Upper lobe of left lung (tissue), 6 donors: ENCODE results near the gene P4HA3. TPM values are rescaled to one million over a fixed set of nuclear protein-coding genes. Genes with fewer than 3 reads are reported as not detected.

Experiments used
- ATAC-seq, 2 donors: fragments of 200-7000 bp; cut with Tn5 transposase; one replicate each; pipeline ENCODE4 v1.9.1; 2022; ENCODE audit warnings: mild to moderate bottlenecking in 2 of 2, moderate library complexity in 2 of 2; ENCODE audit not compliant: low FRiP score in 2 of 2
- DNase-seq, 2 donors: peaks; one replicate each; pipeline ENCODE4 v3.0.0-alpha.2; 2019 to 2020
- H3K27ac ChIP-seq, 4 donors: fragments of 200-600 bp; sonication (generic); one replicate each; pipeline ENCODE4 v1.5.1; 2016 to 2019
- H3K27me3 ChIP-seq, 4 donors: fragments of 200-600 bp; sonication (generic); one replicate each; pipeline ENCODE4 v1.5.1; 2017 to 2019
- H3K36me3 ChIP-seq, 4 donors: fragments of 200-600 bp; sonication (generic); one replicate each; pipeline ENCODE4 v1.5.1; 2016 to 2019
- H3K4me1 ChIP-seq, 4 donors: fragments of 200-600 bp; sonication (generic); one replicate each; pipeline ENCODE4 v1.5.1; 2018 to 2019
- H3K4me3 ChIP-seq, 4 donors: fragments of 200-600 bp; sonication (generic); one replicate each; pipeline ENCODE4 v1.5.1; 2017 to 2019; ENCODE audit warnings: mild to moderate bottlenecking in 2 of 4, moderate library complexity in 1 of 4
- H3K9me3 ChIP-seq, 4 donors: fragments of 200-600 bp; sonication (generic); one replicate each; pipeline ENCODE4 v1.5.1; 2018 to 2019
- EP300 ChIP-seq, 4 donors: sonication (generic); formaldehyde crosslinking; IDR thresholded peaks; one replicate each; pipeline ENCODE4 v1.5.1; 2017; ENCODE audit warnings: antibody characterized with exemption in 4 of 4, control low read depth in 2 of 4
- POLR2A ChIP-seq, 4 donors: fragments of 450-650 bp; IDR thresholded peaks; one replicate each; pipeline ENCODE4 v1.5.1; 2016 to 2017; ENCODE audit warnings: antibody characterized with exemption in 4 of 4, mild to moderate bottlenecking in 2 of 4
- POLR2AphosphoS5 ChIP-seq, 2 donors: sonication (generic); formaldehyde crosslinking; IDR thresholded peaks; one replicate each; pipeline ENCODE4 v1.5.1; 2017; ENCODE audit warnings: antibody characterized with exemption in 2 of 2
- WGBS, 2 donors: methylation state at CpG; one replicate each; pipeline ENCODE4 v1.1.5; 2017 to 2018; 5-methylcytosine and 5-hydroxymethylcytosine counted together
- total RNA-seq, 6 donors: library from RNA; depleted of rRNA in 4 of 6; stranded (reverse); fragments of >200 nt in 4 of 6; gene quantifications; one replicate each; pipeline versions ENCODE4 v1.1.0 to v1.2.1, GENCODE V29; 2016 to 2021
- TF ChIP-seq, protein P1 (sequence below), 6 experiments: fragments of 450-650 bp in 4 of 6; fragments of 200-600 bp in 2 of 6; sonication (generic) in 2 of 6; IDR thresholded peaks; one replicate each; pipeline ENCODE4 v1.5.1; 2016 to 2019; ENCODE audit warnings: antibody characterized with exemption in 6 of 6
- donor health status: DM: no; HTN: no; CAD: no; lungs with moderate emphysema.
- donor health status: DM: no; HTN: yes; CAD: no; lungs with severe emphysema.

P4HA3 gene
- total RNA-seq, result 1 to 10 TPM in 1 of 6 donors, under 1 TPM in 3, not detected in 2; 0.22 to 1.6 (median 0.64) TPM

DNA sequence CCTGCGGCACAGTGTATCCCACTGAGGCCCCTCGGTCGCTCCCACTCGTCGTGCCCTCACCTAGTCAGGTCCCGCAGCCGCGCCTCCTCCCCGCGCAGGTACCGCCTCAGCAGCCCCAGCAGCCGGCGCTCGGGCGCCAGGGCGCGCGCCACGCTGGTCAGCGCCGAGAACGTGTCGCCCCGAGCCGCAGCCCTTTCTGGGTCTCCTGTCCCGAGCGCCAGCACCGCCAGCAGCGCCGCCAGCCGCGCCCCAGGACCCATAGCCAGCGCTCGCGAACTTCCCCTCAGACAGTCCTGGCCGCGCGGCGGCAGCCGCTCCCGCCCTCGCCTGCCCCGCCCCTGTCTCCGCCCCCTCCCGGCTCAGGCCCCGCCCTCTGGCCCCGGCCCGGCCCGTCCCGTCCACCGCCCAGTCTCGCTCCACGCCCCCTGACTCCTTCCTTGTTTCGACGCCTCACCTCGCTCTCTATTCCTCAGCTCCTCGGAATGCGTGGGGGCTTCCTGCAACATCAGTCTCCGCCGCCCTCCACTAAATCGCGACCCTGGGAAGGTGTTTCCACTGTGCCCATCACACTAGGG is at the start of gene P4HA3:
TSS of gene P4HA3 (minus strand) at position 289 of the 575 bp plus-strand sequence. CDS start at position 260, 29 bp downstream.
- DNase-seq (peak; percentile 69 to 95), ATAC-seq (peak; percentile 85 to 97)
- 12 to 19% methylated on average over 16 to 49 of the region's 62 CpGs for WGBS, 2 donors
- peaks cover 0 to 6% (median 2%) of the 10 kb centered on the region in 4 donors for H3K9me3 ChIP-seq
- peak within 1 kb of the TSS; percentile 22 to 55 (median 47) for H3K4me3 ChIP-seq
- TF ChIP-seq POLR2AphosphoS5 (IDR thresholded peaks at IDR 0.05) (no peak), POLR2A (IDR thresholded peaks at IDR 0.05) (no peak), EP300 (IDR thresholded peaks at IDR 0.05) (no peak)
- TF ChIP-seq, protein P1, sequence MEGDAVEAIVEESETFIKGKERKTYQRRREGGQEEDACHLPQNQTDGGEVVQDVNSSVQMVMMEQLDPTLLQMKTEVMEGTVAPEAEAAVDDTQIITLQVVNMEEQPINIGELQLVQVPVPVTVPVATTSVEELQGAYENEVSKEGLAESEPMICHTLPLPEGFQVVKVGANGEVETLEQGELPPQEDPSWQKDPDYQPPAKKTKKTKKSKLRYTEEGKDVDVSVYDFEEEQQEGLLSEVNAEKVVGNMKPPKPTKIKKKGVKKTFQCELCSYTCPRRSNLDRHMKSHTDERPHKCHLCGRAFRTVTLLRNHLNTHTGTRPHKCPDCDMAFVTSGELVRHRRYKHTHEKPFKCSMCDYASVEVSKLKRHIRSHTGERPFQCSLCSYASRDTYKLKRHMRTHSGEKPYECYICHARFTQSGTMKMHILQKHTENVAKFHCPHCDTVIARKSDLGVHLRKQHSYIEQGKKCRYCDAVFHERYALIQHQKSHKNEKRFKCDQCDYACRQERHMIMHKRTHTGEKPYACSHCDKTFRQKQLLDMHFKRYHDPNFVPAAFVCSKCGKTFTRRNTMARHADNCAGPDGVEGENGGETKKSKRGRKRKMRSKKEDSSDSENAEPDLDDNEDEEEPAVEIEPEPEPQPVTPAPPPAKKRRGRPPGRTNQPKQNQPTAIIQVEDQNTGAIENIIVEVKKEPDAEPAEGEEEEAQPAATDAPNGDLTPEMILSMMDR (IDR thresholded peaks at IDR 0.05), result peak in 1 of 6 experiments; percentile 5
- peaks cover 0 to 13% (median 0%) of the 10 kb centered on the region in 4 donors for H3K27me3 ChIP-seq
- no peaks in the 10 kb centered on the region for H3K36me3 ChIP-seq
- no peak within 1 kb of the TSS for H3K27ac ChIP-seq
- peaks cover 8 to 13% (median 11%) of the 10 kb centered on the region in 4 donors for H3K4me1 ChIP-seq

DNA sequence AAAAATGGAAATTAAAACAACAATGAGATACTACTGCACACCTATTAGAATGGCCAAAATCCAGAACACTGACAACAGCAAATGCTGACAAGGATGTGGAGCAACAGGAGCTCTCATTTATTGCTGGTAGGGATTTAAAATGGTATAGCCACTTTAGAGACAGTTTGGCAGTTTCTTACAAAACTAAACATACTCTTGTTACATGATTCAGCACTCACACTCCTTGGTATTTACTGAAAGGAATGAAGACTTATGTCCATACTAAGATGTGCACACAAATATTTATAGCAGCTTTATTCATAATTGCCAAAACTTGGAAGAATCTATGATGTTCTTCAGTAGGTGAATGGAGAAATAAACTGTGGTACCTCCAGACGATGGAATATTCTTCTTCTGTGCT is 46.0 kb upstream of the P4HA3 start:
- 78 to 90% methylated on average over 1 of the region's 1 CpG for WGBS, 2 donors
- DNase-seq, result no peak
- H3K27me3 ChIP-seq, result no peaks in the 10 kb centered on the region
- H3K36me3 ChIP-seq, result peaks cover 0 to 28% (median 7%) of the 10 kb centered on the region in 4 donors
- no peaks in the 10 kb centered on the region for H3K9me3 ChIP-seq
- H3K4me1 ChIP-seq, result no peaks in the 10 kb centered on the region
- no peak overlapping the region for H3K4me3 ChIP-seq
- no peak for ATAC-seq
- no peak for TF ChIP-seq POLR2A (IDR thresholded peaks at IDR 0.05)
- TF ChIP-seq, protein P1 (IDR thresholded peaks at IDR 0.05), result no peak
- no peak for TF ChIP-seq EP300 (IDR thresholded peaks at IDR 0.05)
- H3K27ac ChIP-seq, result no peak overlapping the region

DNA sequence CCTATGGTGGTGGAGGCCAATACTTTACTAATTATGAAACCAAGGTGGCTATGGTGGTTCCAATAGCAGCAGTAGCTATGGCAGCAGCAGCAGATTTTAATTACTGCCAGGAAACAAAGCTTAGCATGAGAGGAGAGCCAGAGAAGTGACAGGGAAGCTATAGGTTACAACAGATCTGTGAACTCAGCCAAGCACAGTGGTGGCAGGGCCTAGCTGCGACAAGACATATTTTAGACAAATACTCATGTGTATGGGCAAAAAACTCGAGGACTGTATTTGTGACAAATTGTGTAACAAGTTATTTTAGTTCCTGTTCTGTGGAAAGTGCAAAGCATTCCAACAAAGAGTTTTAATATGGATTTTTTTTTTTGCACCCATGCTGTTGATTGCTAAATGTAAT is 44.2 kb upstream of the P4HA3 start:
- no peaks in the 10 kb centered on the region for H3K27me3 ChIP-seq
- H3K36me3 ChIP-seq, result peaks cover 0 to 26% (median 3%) of the 10 kb centered on the region in 4 donors
- DNase-seq (no peak), ATAC-seq (no peak)
- H3K4me3 ChIP-seq, result no peak overlapping the region
- no peak overlapping the region for H3K27ac ChIP-seq
- WGBS, 2 donors, result 81 to 88% methylated on average over 2 of the region's 2 CpGs
- TF ChIP-seq POLR2A (IDR thresholded peaks at IDR 0.05) (no peak), EP300 (IDR thresholded peaks at IDR 0.05) (no peak), POLR2AphosphoS5 (IDR thresholded peaks at IDR 0.05) (no peak)
- TF ChIP-seq, protein P1 (IDR thresholded peaks at IDR 0.05), result no peak
- no peaks in the 10 kb centered on the region for H3K4me1 ChIP-seq
- H3K9me3 ChIP-seq, result no peaks in the 10 kb centered on the region

DNA sequence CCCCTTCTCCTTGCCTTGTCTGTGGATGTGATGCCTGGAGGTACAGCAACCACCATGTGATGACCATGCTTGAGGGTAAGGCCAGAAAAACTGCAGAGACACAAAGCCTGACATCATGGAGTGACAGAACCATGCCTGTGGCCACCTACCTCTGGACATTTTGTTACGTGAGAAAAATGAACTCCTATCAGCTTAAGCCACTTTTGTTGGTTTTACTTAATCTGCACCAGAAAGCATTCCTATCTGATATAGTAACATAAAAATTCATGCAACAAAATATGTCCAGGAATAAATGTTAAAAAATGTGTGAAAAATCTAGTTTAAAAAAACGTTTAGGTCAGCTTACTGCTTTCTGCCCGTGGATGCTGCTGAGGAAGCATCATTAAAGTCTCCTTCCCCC is 42.6 kb upstream of the P4HA3 start:
- no peak for DNase-seq
- TF ChIP-seq POLR2A (IDR thresholded peaks at IDR 0.05), result no peak
- TF ChIP-seq, protein P1 (IDR thresholded peaks at IDR 0.05), result no peak
- TF ChIP-seq POLR2AphosphoS5 (IDR thresholded peaks at IDR 0.05), result no peak
- no peak for TF ChIP-seq EP300 (IDR thresholded peaks at IDR 0.05)
- Histone ChIP-seq H3K9me3 (no peaks in the 10 kb centered on the region), H3K4me3 (no peak overlapping the region), H3K27ac (no peak overlapping the region), H3K4me1 (no peaks in the 10 kb centered on the region), H3K27me3 (no peaks in the 10 kb centered on the region), H3K36me3 (peaks cover 0 to 17% (median 0%) of the 10 kb centered on the region in 4 donors)
- 63 to 87% methylated on average over 3 of the region's 3 CpGs for WGBS, 2 donors
- no peak for ATAC-seq

DNA sequence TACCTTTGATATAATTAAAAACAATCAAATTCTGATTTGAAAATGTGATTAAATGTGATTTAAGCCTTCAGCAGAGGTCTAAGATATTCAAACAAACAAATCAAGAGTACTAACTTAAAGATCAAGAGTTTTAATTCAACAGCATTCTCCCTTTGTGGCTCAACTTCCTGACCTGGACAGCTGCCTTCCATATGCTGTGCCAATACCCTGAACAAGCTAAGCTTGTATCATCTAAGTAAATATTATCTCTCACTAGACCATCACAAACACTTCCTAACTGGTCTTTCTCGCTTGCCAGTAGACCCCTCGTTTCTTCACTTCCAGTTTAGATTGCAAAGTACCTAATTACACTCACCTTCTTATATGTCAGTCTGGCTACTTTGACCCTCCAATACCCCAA is 35.9 kb upstream of the P4HA3 start:
- TF ChIP-seq EP300 (IDR thresholded peaks at IDR 0.05) (no peak), POLR2A (IDR thresholded peaks at IDR 0.05) (no peak), POLR2AphosphoS5 (IDR thresholded peaks at IDR 0.05) (no peak)
- TF ChIP-seq, protein P1 (IDR thresholded peaks at IDR 0.05), result no peak
- no peak for ATAC-seq
- Histone ChIP-seq H3K4me1 (no peaks in the 10 kb centered on the region), H3K36me3 (peaks cover 0 to 13% (median under 1%) of the 10 kb centered on the region in 4 donors), H3K4me3 (no peak overlapping the region), H3K27me3 (no peaks in the 10 kb centered on the region), H3K9me3 (no peaks in the 10 kb centered on the region), H3K27ac (no peak overlapping the region)
- DNase-seq, result no peak
- WGBS, 2 donors, result 60 to 67% methylated on average over 2 of the region's 2 CpGs
